Stimulated activated CD8-positive, alpha-beta memory T cell treated with anti-CD3 and anti-CD28 coated beads, Interleukin-15, amount 100 ng/mL, for 1 hour (primary cell): ENCODE results near the gene ROS1.

Experiments used
- DNase-seq: peaks from one replicate; pipeline ENCODE4 v3.0.0-alpha.2; 2020; ENCODE audit warnings: low read depth

ROS1 gene

DNA sequence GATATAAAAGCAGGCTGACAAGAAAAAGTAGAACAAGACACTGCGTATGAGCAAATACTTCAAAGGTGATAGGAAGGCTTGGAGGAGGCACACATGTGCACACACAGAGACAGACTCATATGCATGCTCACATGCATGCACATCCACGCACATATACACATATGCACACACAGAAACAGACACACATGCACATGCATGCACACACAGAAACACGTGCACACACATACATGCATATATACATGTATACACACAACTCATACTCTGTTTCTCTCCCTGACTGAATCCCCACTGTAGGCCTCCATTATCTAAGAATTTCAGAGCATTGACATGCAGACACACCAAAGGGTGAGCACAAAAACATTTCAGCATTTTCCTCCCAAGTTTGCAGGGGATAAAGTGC, 116.7 kb downstream of the ROS1 start:
- no peak for DNase-seq

DNA sequence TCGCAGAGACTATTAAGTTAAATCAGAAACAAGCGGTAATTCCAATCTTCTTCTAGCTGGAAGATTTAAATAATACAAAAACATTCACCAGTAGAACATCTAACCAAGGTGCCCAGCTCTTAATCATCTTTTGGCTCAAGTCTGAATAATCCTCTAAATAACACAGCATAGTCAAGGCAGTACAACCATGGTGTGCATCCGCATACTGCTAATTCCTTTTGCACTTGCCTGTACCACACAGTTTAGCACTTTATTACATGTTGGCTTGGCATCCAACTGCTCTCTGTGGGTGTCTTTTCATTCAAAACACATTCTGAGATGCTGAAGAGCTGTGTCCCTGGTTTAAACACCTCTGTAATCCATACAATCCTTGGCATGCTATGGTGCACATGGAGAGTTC, 118.1 kb downstream of the ROS1 start:
- DNase-seq = no peak

DNA sequence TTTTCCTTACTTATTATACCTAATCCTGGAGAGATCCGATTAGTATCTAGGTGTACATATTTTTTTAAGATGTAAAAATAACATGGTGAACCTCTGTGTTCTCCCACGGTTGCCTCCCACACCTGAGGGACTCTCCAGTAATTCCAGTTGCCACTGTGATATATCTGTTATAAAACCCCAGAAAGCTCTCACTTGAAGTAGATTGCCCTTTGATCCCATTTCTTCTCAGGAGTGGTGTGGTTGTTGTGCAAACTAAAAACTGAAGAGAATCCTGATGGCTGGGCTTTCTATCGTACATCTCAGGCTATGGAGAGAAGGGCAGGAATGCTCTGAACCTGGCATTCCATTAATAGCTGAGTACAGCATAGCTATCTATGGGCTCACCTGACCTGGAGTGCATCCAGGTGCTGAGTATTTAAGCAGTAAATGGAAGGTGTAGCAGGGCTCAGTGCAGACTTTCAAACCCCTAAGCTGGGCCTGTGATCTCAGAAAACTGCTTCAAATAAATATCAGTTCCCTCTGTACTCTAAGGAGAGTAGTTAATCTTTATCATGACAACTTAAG, 119.4 kb downstream of the ROS1 start:
- DNase-seq = no peak

DNA sequence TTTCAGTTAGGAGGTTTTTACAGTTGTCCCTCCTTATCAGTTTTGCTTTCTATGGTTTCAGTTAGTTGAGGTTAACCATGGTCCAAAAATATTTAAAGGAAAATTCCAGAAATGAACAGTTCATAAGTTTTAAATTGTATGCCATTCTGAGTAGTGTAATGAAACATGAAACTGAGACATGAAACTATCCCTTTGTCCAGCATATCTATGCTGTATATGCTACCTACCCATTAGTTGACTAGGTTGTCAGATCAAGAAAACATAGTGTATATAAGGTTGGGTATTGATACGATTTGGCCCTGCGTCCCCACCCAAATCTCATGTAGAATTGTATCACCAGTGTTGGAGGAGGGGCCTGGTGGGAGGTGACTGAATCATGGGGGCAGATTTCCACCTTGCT, 121.3 kb downstream of the ROS1 start:
- DNase-seq = no peak

DNA sequence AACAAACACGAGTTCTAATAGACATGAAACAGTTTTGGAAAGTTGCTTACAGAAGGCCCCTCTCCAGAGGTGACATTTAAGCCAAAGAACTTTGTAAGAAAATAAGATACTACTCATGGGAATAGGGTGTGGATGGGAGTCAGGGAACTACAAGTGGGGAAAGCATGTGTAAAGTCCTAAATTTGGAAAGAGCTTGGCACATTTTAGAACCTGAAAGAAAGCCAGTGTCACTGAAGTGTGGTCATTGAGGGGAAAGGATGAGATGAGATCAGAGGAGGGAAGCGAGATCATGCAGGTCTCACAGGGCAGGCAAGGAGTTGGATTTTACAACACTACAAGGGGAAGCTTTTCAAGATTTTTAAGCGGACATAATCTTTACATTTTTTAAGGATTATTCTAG, 122.4 kb downstream of the ROS1 start:
- DNase-seq = no peak

DNA sequence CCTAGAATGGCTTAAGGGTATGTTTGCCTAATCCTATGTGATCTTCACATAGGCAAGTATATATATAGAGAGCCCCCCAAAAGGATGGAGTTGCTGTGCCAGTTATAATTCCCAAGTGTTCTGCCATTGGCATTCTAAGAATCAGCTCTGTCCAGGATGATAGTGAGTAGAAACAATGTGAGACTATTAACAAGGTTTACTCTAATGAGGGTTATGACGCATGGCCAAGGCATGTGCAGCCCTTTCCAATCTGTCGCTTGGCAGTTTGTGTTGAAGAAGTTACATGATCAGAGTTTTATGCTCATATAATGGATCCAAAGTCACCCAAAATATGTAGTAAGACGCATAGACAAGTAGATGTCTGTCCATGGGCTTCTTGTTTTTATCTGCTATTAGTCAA, 126.8 kb downstream of the ROS1 start:
- no peak for DNase-seq

DNA sequence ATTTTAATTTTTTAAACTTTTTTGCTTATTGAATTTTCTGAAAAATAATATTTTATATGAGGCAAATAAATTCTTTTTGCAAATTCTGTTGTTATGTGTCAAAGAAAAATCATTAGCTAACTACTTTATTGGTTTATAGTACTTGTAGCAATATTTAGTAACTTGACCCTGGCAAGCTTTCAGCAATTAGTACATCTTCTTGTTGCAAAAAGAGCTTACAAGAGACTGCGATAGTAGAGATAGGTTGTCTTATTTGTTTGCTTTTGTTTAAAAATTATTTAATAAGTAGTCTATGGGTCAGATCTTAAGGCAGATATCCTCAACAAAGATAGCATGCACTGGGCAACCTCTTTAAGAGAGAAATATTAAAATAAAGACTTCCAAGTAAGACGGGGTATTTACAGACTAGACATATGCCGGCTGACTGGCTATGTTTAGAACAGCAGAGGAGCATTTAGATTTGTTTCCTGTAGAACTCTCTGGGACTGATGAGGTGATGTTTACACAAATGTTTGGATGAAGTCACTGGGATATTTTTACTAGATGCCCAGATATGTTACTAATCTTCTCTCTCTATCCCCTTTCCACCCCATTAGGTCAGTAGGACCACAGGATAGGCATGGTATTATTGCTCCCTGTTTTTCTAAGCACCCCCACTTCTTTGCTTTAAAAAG, 135.4 kb downstream of the ROS1 start:
- no peak for DNase-seq

DNA sequence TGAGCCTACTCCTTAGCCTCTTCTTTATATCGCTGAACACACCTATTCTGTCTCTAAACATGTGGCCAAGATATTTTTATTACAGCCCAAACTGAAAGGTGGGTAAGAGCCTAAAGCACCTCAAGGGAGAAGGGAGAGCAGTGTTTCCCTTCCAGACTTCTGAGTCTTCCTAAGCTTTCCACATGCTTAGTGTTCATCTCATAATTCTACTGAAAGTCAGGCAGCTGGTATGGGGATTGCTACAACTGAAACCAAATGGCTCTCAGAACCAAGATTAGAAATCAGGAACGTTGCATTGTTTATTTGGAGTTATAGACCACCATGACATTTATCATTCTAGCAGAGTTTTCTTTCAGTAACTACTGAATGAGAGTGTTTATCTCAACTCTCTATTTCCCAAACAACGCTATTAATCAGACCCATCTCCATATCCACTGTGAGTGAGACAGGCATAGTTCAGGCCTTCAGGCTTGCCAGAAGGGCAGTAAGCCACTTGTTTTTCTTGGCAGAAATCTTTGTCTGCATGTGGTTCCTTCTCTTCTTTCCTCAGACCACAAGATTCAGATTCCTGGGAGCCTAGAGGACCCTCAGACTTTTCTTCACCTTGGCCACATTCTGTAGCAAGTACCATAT, 137.5 kb downstream of the ROS1 start:
- no peak for DNase-seq

DNA sequence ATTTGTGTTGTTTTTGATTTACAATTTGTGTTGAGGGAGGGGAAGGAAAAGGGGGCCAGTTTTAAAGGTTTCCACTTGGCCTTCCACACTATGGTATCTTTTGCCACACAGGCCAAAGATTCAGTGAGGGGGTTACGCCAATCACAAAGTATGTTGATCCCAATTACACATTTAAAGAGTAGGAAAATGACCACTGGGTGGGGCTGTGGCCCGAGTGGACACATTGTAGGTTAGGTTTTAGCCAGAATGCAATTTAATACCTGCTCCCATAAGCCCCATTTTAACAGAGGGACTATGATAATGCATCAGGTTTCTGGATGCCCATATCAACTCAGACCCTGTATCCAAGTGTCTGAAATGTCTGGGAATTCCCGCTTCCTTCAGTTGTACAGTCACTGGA, 144.8 kb downstream of the ROS1 start:
- DNase-seq = no peak

DNA sequence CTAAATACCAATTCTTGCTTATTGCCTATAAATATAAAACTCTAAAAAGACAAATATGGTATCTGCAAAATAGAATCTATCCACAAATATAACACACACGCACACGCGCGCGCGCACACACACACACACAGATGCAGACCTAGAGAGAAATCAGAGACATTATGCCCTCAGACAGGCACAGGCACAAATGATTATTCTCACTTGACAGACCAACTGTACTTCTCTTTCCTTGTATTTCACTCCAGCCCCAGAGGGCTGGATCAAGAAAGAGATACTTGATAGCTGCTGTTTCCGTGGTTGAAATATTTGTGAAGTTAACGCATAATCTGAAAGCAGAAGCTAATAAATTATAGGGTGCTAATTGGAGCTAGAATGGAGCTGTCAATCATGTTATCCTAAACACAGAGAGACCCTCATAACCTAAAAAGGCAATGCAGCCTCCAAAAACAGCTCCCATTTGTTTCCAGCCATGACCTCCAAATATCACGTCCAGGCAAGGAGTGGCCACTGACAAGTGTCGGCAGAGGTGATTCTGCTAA, 148.9 kb downstream of the ROS1 start:
- DNase-seq = no peak

DNA sequence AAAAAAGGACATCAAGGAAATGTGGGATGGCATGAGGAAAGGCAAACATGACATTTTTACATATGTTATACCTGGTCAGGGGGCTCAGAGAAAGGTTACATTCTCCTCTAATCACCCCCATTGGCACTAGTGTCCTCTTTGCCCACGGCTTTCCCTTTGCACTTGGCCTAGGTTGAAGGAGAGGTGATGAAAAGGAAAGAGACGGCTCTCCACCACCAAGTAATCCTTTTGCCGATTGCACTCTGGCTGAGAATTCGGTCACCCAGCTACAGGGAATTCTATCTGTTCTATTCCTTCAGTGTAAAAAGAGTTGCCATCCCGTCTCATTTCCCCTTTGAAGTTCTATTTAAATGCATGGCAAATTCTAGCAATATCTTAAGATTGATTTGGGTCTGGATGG, 150.0 kb downstream of the ROS1 start:
- no peak for DNase-seq

DNA sequence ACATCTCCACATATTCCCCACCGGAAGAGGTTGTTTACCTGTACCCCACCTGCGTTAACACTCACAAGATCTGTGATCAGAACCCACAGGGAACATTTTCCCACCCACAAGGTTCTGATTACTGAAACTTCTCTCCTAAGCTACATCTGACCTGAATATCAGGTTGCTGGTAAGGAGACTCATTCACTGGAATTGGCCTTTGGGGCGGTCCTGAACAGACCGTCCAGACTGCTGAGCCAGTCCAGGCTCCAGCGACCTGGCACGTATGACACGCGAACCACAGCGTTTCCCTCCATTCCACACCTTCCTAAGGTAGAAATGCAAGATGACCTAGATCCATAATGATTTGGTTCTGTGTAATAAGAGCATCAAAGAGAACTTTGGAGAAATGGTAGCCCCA, 150.5 kb downstream of the ROS1 start:
- DNase-seq = no peak

DNA sequence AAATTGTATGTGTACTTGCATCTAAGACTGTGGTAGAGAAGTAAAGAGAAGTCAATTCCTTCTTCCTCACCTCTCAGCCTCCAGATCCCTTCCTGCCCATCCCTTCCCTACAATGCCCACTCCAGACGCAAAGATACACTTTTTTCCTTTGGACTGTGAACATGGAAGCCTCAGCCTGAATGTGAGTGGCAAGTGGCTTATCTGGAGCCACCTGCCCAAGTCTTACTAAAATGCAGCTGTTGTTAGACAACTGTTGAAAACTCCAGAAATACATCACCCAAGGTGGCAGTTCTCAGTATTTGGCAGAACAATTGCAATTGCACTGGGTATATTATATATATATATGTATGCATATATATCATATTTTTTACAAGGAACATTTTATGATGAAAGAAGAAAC, 152.9 kb downstream of the ROS1 start:
- DNase-seq = no peak

DNA sequence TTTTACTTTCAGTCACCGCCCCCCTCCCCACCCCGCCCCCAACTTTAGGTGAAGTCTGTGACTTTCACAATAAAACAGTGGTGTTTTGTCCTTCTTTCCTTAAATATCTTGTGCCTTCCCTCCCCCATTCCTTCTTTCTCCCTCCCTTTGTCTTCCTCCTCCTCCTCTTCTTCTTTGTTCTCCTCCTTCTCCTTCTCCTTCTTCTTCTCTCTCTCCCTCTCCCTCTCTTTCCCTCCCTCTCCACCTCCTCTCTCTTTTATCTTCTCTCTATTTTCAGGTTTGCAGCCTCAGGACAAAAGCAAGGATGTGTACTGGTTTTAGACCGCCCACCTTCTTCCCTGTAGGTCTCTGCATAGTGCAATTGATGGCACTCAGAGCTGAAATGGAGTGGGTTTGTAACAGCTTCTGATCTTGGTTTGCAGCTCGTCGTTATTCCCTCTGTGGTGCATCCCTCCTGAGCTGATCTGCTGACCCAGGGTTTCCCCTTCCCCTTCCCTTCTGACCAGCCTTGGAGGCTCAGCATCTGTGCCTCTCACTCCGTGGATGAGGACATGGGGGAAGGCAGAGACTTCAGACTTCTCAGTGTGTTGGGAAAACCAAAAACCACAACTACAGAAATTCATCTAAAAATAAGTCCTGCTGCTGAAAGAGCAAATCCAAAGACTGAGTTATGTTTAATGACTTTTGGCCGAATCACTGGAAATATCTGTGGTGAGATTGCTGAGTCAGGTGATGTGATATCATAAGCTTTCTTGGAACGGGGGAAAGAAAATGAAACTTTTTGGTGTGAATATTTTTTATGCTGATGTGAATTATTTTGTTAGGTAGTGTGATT, 153.5 kb downstream of the ROS1 start:
- DNase-seq = no peak

DNA sequence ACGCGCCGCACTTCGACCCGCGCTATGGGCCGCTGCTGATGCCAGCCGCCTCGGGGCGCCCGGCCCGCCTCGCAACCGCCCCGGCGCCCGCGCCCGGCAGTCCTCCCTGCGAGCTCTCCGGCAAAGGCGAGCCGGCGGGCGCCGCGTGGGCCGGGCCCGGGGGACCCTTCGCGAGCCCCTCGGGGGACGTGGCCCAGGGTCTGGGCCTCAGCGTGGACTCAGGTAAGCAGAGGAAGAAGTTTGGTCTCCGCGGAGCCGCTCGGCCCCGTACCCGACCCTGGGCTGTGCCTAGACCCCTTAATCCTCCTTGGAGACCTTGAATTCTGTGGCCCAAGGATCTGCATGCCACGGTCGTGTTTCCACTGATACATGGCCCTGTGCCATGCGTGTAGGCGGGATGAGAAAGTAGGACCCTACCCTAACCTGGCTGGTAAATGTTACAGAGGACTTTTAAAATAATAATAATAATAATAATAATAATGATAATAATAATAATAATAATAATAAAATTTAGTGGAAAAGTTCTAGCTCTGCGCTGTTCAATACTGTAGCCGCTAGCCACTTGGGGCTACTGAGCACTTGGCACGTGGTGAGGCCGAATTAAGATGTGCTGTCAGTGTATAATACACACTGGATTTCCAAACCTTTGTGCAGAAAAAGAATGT, 154.8 kb downstream of the ROS1 start:
- DNase-seq = no peak

DNA sequence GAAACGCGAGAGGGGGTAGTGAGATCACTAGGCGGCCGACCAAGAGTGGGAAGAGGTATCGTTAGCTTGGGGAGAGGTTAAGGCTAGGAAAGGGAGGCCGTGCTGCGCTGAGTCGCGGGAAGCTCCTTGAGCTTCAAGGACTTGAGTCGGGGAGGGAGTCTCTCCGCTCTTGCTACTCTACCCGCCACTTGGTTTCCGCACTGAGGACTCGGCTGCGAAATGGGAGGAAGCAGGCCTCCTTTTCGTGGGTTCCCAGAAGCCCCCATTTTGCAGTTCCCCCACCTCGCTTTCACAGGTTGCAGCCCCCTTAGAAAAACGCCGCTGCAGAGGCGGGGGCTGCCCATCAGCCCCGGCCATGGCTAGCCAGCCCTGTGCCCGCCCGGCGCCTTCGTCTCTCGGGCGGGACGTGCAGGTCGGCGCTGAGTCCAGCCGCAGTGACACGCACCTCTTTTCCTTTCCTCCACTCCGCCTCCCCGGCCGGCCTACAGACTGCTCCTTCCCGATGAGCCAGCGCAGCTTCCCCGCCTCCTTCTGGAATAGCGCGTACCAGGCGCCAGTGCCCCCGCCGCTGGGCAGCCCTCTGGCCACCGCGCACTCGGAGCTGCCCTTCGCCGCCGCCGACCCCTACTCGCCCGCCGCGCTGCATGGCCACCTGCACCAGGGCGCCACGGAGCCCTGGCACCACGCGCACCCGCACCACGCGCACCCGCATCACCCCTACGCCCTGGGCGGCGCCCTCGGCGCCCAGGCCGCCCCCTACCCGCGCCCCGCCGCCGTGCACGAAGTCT, 155.5 kb downstream of the ROS1 start:
- DNase-seq = no peak

DNA sequence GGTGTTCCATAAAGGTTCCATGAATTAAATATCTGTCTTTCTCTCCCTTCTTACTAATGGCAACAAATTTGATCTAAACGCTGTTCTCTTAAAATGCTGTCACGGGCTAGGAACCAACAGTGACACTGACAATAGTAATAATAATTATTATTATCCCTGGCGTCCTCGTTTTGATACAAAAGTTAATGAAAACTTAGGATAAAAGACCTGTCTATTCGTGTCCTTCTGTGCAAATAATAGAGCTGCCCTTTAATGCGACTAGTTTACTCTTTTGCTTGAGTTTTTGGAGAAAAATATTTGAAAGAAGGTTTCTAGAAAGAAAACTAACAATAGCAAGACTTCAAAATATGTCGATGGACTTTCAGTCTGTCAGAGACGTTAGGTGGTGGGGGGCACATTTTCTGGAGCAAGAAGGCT, 156.1 kb downstream of the ROS1 start:
- no peak for DNase-seq

DNA sequence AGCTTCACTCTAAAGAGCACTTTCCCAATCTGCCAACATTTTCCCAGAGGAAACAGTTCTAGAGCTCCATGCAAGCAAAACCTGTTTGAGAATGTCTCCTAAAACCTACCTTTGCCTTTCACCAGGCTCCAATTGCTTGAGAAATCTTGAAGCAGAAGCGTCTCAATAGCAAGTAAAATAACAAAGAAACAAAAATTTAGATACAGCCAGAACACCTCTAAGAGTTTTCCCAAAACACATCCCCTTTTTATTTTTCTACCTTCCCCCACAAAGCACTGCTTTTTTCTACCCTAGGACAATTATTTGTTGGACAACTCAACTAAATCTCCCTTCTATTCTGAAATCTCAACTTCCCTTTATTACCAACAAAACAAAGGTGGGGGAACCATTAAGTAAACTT, 156.8 kb downstream of the ROS1 start:
- no peak for DNase-seq

DNA sequence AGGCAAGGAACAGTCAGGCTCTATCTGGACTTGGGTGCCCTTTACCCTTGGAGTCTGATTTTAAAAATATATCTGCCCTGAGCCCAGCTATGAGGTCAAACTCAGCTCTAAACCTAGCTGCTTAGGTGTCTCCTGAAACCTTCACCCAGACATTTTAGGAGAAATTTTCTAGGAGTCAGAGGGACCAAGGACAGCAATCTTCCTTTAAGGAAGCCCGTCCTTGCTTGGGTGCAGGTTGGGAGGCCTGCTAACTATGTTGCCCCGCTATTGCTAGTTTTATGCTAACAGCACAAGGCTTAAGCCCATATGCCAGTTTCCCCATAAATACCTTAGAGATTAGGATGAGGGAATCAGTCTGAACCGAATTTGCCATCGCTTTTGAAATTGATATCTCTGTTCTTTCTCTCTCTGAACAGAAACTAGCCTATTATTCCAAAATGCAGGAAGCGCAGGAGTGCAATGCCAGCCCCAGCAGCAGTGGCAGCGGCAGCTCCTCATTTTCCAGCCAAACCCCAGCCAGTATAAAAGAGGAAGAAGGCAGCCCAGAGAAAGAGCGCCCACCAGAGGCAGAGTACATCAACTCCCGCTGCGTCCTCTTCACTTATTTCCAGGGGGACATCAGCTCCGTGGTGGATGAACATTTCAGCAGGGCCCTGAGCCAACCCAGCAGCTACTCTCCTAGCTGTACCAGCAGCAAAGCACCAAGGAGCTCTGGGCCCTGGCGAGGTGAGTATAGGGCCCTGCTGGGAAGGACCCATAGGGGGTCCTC, 157.8 kb downstream of the ROS1 start:
- no peak for DNase-seq

DNA sequence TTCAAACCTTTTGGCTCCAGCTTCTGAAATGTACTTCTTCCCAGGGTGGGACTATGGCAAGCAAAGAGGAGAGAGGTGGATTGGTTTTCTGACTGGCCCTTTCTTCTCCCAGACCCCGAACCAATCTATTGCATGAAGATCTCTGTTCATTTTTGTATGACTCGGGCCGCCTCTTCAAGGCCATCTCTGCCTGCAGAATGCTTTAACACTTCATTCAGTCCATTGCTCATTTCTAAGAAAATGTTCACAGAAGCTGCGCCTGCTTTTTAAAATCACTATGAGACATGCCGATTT, 158.7 kb downstream of the ROS1 start:
- DNase-seq = no peak
